Left ventricle myocardium inferior (tissue), 1 donor: ENCODE measurements around the gene CCDC93. TPM values are rescaled to one million over a fixed set of nuclear protein-coding genes. Genes with fewer than 3 reads are reported as not detected.
A peak's percentile ranks its signal among the peaks of the same experiment; 100 is the strongest.
"Not testable (repeated sequence)": the region's sequence is repeated elsewhere in the genome, so short reads cannot be mapped to it uniquely, and the experiment has no call there.

Experiments
- DNase-seq: peaks from one replicate; pipeline ENCODE4 v3.0.0-alpha.2; 2020
- H3K27ac ChIP-seq: fragments of 200-600 bp; replicated peaks from 2 replicates; pipeline ENCODE4 v1.8.0; 2021
- H3K27me3 ChIP-seq: fragments of 200-600 bp; 2 replicates; pipeline ENCODE4 v1.8.0; 2021; ENCODE audit warnings: low read depth
- H3K36me3 ChIP-seq: fragments of 200-600 bp; 2 replicates; pipeline ENCODE4 v1.8.0; 2021
- H3K4me1 ChIP-seq: fragments of 200-600 bp; 2 replicates; pipeline ENCODE4 v1.8.0; 2021
- H3K4me3 ChIP-seq: fragments of 200-600 bp; 2 replicates; pipeline ENCODE4 v1.8.0; 2021; ENCODE audit warnings: mild to moderate bottlenecking, moderate library complexity
- H3K9me3 ChIP-seq: fragments of 200-600 bp; replicated peaks from 2 replicates; pipeline ENCODE4 v1.8.0; 2021
- CTCF ChIP-seq: fragments of 200-600 bp; IDR thresholded peaks from 2 replicates; pipeline ENCODE4 v1.8.0; 2021; ENCODE audit warnings: antibody characterized with exemption, mild to moderate bottlenecking, borderline replicate concordance
- intact Hi-C: fragments of 100-400 bp; cut with micrococcal nuclease; formaldehyde crosslinking; loops from one replicate; pipeline ENCODE4 v1.11.0; 2022
- total RNA-seq: library from RNA; stranded (reverse); fragmentation: NEBNext Ultra II Directional; extraction: Animal tissue kit (Norgen Biotek cat#: 25700); gene quantifications from one replicate; pipeline ENCODE4 v1.2.1, GENCODE V29; 2021
- donor health status: DM: no; HTN: yes; CAD: no; lungs with severe emphysema.

The CCDC93 gene
- total RNA-seq, 1 donor from 2014 or later, result 22.8 TPM

- peaks cover 31% of the 10 kb centered on the region for H3K4me1 ChIP-seq
- H3K36me3 ChIP-seq, result peaks cover 96% of the 10 kb centered on the region
- H3K27ac ChIP-seq, result no peak overlapping the region
- no peak overlapping the region for H3K4me3 ChIP-seq
- peaks cover 7% of the 10 kb centered on the region for H3K9me3 ChIP-seq
- H3K27me3 ChIP-seq, result no peaks in the 10 kb centered on the region
- no peak for TF ChIP-seq CTCF
- no peak for DNase-seq
- intact Hi-C loops, result no loop called here
Measured at GRCh38 chr2:117933884-117934354, 80.0 kb downstream of the CCDC93 start.

DNA sequence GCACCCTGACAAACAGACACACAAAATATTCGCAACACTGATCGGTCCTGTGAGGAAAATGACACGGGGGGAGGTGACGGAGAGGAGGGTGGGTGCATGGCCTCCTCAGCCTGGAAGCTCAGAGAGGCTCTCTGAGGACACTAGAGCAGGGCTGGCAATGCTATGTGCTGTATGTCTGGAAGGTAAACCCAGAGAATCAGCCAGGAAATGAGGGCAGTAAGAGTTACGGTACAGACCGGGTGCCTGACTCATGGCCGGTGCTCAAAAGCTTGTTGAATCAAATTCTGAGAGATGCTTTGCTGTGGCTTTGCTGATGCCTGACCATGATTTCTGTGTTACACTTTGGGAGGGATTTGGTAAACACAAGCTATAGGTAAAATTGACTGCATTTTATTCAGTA is 81.9 kb downstream of the CCDC93 start:
- peaks cover 94% of the 10 kb centered on the region for H3K36me3 ChIP-seq
- intact Hi-C loops, result no loop called here
- TF ChIP-seq CTCF, result no peak
- no peak overlapping the region for H3K4me3 ChIP-seq
- H3K27ac ChIP-seq, result no peak overlapping the region
- H3K9me3 ChIP-seq, result peaks cover 18% of the 10 kb centered on the region
- no peak for DNase-seq
- H3K27me3 ChIP-seq, result no peaks in the 10 kb centered on the region
- peaks cover 24% of the 10 kb centered on the region for H3K4me1 ChIP-seq

DNA sequence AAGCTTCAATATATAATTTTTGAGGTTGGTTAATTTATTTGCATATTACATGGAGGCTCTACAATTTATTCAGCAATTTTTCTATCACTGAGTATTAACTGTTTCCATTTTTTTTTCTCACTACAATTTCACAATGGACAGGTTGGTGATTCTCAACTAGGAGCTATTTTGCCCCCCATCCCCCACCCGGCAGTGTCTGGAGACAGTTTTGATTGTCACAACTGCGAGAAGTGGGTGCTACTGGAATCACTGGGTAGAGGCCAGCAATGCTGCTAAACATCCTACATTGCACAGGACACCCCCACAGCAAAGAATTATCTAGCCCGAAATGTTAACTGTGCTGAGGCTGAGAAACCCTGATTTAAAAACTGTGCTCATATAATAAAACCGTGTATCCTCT is 82.6 kb downstream of the CCDC93 start:
- DNase-seq, result no peak
- peaks cover 18% of the 10 kb centered on the region for H3K9me3 ChIP-seq
- TF ChIP-seq CTCF, result no peak
- no peak overlapping the region for H3K27ac ChIP-seq
- no peaks in the 10 kb centered on the region for H3K27me3 ChIP-seq
- intact Hi-C loops, result no loop called here
- H3K4me1 ChIP-seq, result peaks cover 17% of the 10 kb centered on the region
- H3K4me3 ChIP-seq, result no peak overlapping the region
- H3K36me3 ChIP-seq, result peaks cover 90% of the 10 kb centered on the region

- no peak for DNase-seq
- H3K36me3 ChIP-seq, result peaks cover 86% of the 10 kb centered on the region
Measured at GRCh38 chr2:117930775-117931174, 83.1 kb downstream of the CCDC93 start.

DNA sequence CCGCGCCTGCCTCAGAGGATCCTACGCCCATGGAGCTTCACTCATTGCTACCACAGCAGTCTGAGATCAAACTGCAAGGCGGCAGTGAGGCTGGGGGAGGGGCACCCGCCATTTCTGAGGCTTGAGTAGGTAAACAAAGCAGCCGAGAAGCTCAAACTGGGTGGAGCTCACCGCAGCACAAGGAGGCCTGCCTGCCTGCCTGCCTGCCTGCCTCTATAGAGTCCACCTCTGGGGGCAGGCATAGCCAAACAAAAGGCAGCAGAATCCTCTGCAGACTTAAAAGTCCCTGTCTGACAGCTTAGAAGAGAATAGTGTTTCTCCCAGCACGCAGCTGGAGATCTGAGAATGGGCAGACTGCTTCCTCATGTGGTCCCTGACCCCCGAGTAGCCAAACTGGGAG is 90.4 kb downstream of the CCDC93 start:
- peaks cover 82% of the 10 kb centered on the region for H3K36me3 ChIP-seq
- intact Hi-C loops, H3K9me3 ChIP-seq, H3K4me1 ChIP-seq, H3K27me3 ChIP-seq, H3K27ac ChIP-seq, DNase-seq, H3K4me3 ChIP-seq: not testable (repeated sequence)

More at GRCh38 chr2:117930775-117931174, 83.1 kb downstream of the CCDC93 start:
- intact Hi-C loops, result no loop called here
- no peak for TF ChIP-seq CTCF
- peaks cover 18% of the 10 kb centered on the region for H3K9me3 ChIP-seq
- no peak overlapping the region for H3K4me3 ChIP-seq
- H3K27me3 ChIP-seq, result no peaks in the 10 kb centered on the region
- H3K4me1 ChIP-seq, result peaks cover 12% of the 10 kb centered on the region
- H3K27ac ChIP-seq, result no peak overlapping the region

- Histone ChIP-seq H3K27me3 (no peaks in the 10 kb centered on the region), H3K4me1 (peaks cover 3% of the 10 kb centered on the region), H3K27ac (peak overlapping the region; percentile 67), H3K36me3 (peaks cover 88% of the 10 kb centered on the region), H3K4me3 (no peak overlapping the region), H3K9me3 (no peaks in the 10 kb centered on the region)
- peak; percentile 22 for DNase-seq
- intact Hi-C loops, result no loop called here
- no peak for TF ChIP-seq CTCF
Measured at GRCh38 chr2:117921520-117921919, 92.3 kb downstream of the CCDC93 start.
